SK-N-SH (cell line): Measurements from ENCODE around the gene F2RL1. TPM values are rescaled to one million over a fixed set of nuclear protein-coding genes. Genes with fewer than 3 reads are reported as not detected.

ENCODE experiments used
- CTCF ChIA-PET: fragments of 300-600, 350-600 bp; formaldehyde crosslinking; extraction: SDS; loops from one replicate; lab custom pipeline; 2021; lab: Yijun Ruan, JAX
- POLR2A ChIA-PET: fragments of 350-600 bp; sonication (Branson Sonifier 250); formaldehyde crosslinking; extraction: SDS; loops from one replicate; lab custom pipeline; 2020; ENCODE audit warnings: antibody characterized with exemption, inconsistent platforms; lab: Yijun Ruan, JAX
- DNase-seq: peaks from one replicate; pipeline ENCODE4 v3.0.0; 2012
- H2AFZ ChIP-seq: fragments of 200-600 bp; sonication (generic); 2 replicates; pipeline ENCODE4 v1.8.1; 2016; ENCODE audit warnings: antibody characterized with exemption, mild to moderate bottlenecking, low read depth
- H3F3A ChIP-seq: fragments of 200-600 bp; sonication (generic); replicated peaks from 2 replicates; pipeline ENCODE3; 2016; ENCODE audit warnings: antibody characterized with exemption, mild to moderate bottlenecking; ENCODE audit not compliant: insufficient read depth
- H3K27ac ChIP-seq, 2 experiments: fragments of 200-500 bp in 1 of 2; fragments of 200-600 bp in 1 of 2; sonication (Bioruptor generic) in 1 of 2; sonication (generic), shearing (Covaris generic) in 1 of 2; 2 replicates each; pipeline versions ENCODE4 v1.5.1 to v1.6.1; 2014 to 2016; ENCODE audit warnings: low read depth in 2 of 2, inconsistent platforms in 1 of 2, low read length in 1 of 2, mild to moderate bottlenecking in 1 of 2, mixed read lengths in 1 of 2
- H3K27me3 ChIP-seq: fragments of 200-600 bp; sonication (generic), shearing (Covaris generic); 2 replicates; pipeline ENCODE4 v1.6.1; 2016; ENCODE audit warnings: mixed run types; ENCODE audit not compliant: insufficient read depth
- H3K36me3 ChIP-seq, 2 experiments: fragments of 200-500 bp in 1 of 2; fragments of 200-600 bp in 1 of 2; sonication (Bioruptor generic) in 1 of 2; sonication (generic) in 1 of 2; replicated peaks in 1 of 2; 2 replicates each; pipeline versions ENCODE3 to v1.5.1; 2014 to 2016; ENCODE audit warnings: low read length in 1 of 2, mild to moderate bottlenecking in 1 of 2; ENCODE audit not compliant: insufficient read depth in 2 of 2, control insufficient read depth in 1 of 2
- H3K4me1 ChIP-seq, 2 experiments: fragments of 200-500 bp in 1 of 2; fragments of 200-600 bp in 1 of 2; sonication (Bioruptor generic) in 1 of 2; sonication (generic), shearing (Covaris generic) in 1 of 2; 2 replicates each; pipeline versions ENCODE4 v1.5.1 to v1.6.1; 2014 to 2016; ENCODE audit warnings: low read depth in 1 of 2, low read length in 1 of 2, mixed run types in 1 of 2; ENCODE audit not compliant: insufficient read depth in 2 of 2, control insufficient read depth in 1 of 2
- H3K4me2 ChIP-seq: fragments of 200-600 bp; sonication (generic), shearing (Covaris generic); 2 replicates; pipeline ENCODE4 v1.6.1; 2017; ENCODE audit warnings: mixed run types
- H3K4me3 ChIP-seq, 2 experiments: fragments of 200-500 bp in 1 of 2; fragments of 200-600 bp in 1 of 2; sonication (Bioruptor generic) in 1 of 2; sonication (generic), shearing (Covaris generic) in 1 of 2; 2 replicates each; pipeline versions ENCODE4 v1.5.1 to v1.8.1; 2014 to 2016; ENCODE audit warnings: low read depth in 2 of 2, inconsistent platforms in 1 of 2, low read length in 1 of 2, mild to moderate bottlenecking in 1 of 2, mixed read lengths in 1 of 2, moderate library complexity in 1 of 2
- H3K79me2 ChIP-seq: fragments of 200-600 bp; sonication (generic); 2 replicates; pipeline ENCODE4 v1.8.1; 2017; ENCODE audit warnings: mild to moderate bottlenecking; ENCODE audit not compliant: insufficient read depth
- H3K9ac ChIP-seq: fragments of 200-600 bp; sonication (generic); 2 replicates; pipeline ENCODE4 v1.6.1; 2017; ENCODE audit warnings: mixed run types
- H3K9me2 ChIP-seq: fragments of 200-600 bp; sonication (generic); 2 replicates; pipeline ENCODE4 v1.6.1; 2017; ENCODE audit warnings: mixed run types
- H3K9me3 ChIP-seq: fragments of 200-600 bp; sonication (generic); 2 replicates; pipeline ENCODE4 v1.6.1; 2017; ENCODE audit warnings: mixed run types, mild to moderate bottlenecking, moderate library complexity
- H4K20me1 ChIP-seq: fragments of 200-600 bp; sonication (generic); 2 replicates; pipeline ENCODE4 v1.6.1; 2017; ENCODE audit warnings: mild to moderate bottlenecking, mixed run types; ENCODE audit not compliant: insufficient read depth
- EZH2phosphoT487 ChIP-seq: fragments of 200-600 bp; sonication (generic); IDR thresholded peaks from 2 replicates; pipeline ENCODE4 v1.6.1; 2017; ENCODE audit warnings: low read depth, mixed run types, mild to moderate bottlenecking, antibody characterized with exemption, moderate library complexity, borderline replicate concordance
- FOSL2 ChIP-seq: IDR thresholded peaks from 2 replicates; pipeline ENCODE4 v1.4.0; 2012; ENCODE audit warnings: low read depth, mild to moderate bottlenecking, moderate library complexity, borderline replicate concordance
- FOXJ3 ChIP-seq: sonication (generic); formaldehyde crosslinking; IDR thresholded peaks from 2 replicates; pipeline ENCODE4 v1.5.1; 2020; ENCODE audit warnings: mild to moderate bottlenecking, missing genetic modification reagents
- FOXM1 ChIP-seq: IDR thresholded peaks from 2 replicates; pipeline ENCODE4 v1.4.0; 2012; ENCODE audit warnings: low read depth, mild to moderate bottlenecking
- GATA2 ChIP-seq: sonication (generic); formaldehyde crosslinking; IDR thresholded peaks from 2 replicates; pipeline ENCODE4 v1.5.0; 2020; ENCODE audit warnings: mild to moderate bottlenecking, missing genetic modification reagents
- MEF2A ChIP-seq: IDR thresholded peaks from 2 replicates; pipeline ENCODE4 v1.4.0; 2012; ENCODE audit warnings: low read depth, borderline replicate concordance
- NFIC ChIP-seq: IDR thresholded peaks from 2 replicates; pipeline ENCODE4 v1.4.0; 2012; ENCODE audit warnings: borderline replicate concordance
- RCOR1 ChIP-seq: fragments of 150-350 bp; IDR thresholded peaks from 2 replicates; pipeline ENCODE4 v1.6.1; 2017; ENCODE audit warnings: antibody characterized with exemption, low read length
- RFX5 ChIP-seq: IDR thresholded peaks from 2 replicates; pipeline ENCODE4 v1.6.1; 2012; ENCODE audit warnings: mild to moderate bottlenecking, improper control_type of control experiment, low read length
- RXRA ChIP-seq: IDR thresholded peaks from 2 replicates; pipeline ENCODE4 v1.4.0; 2012; ENCODE audit warnings: low read depth, mild to moderate bottlenecking, borderline replicate concordance
- TAF1 ChIP-seq: IDR thresholded peaks from 2 replicates; pipeline ENCODE4 v1.6.1; 2012; ENCODE audit warnings: low read depth, mild to moderate bottlenecking, low read length, moderate library complexity, borderline replicate concordance
- YY1 ChIP-seq: IDR thresholded peaks from 2 replicates; pipeline ENCODE4 v1.4.0; 2012; ENCODE audit warnings: low read depth, mild to moderate bottlenecking
- ZBTB33 ChIP-seq: IDR thresholded peaks from 2 replicates; pipeline ENCODE4 v1.4.0; 2012; ENCODE audit warnings: low read depth, borderline replicate concordance
- WGBS: methylation state at CpG from one replicate; pipeline ENCODE4 v1.1.6; 2017; ENCODE audit warnings: low lambda C conversion rate; 5-methylcytosine and 5-hydroxymethylcytosine counted together
- polyA plus RNA-seq, 3 experiments: library from polyadenylated mRNA; depleted of rRNA; stranded (reverse); fragments of >200 nt; gene quantifications; 2 replicates each; pipeline ENCODE4 v1.2.3, GENCODE V29; 2012
- TF ChIP-seq, protein P1 (sequence below): fragments of 150-350 bp; IDR thresholded peaks from 2 replicates; pipeline ENCODE4 v1.6.1; 2016; ENCODE audit warnings: mild to moderate bottlenecking, low read depth, low read length
- TF ChIP-seq, protein P2 (sequence below): IDR thresholded peaks from 2 replicates; pipeline ENCODE4; 2012

F2RL1 gene
- polyA plus RNA-seq, 1 of the 3 experiments (the other 2 are of a cell fraction) = 31.3 TPM

DNA sequence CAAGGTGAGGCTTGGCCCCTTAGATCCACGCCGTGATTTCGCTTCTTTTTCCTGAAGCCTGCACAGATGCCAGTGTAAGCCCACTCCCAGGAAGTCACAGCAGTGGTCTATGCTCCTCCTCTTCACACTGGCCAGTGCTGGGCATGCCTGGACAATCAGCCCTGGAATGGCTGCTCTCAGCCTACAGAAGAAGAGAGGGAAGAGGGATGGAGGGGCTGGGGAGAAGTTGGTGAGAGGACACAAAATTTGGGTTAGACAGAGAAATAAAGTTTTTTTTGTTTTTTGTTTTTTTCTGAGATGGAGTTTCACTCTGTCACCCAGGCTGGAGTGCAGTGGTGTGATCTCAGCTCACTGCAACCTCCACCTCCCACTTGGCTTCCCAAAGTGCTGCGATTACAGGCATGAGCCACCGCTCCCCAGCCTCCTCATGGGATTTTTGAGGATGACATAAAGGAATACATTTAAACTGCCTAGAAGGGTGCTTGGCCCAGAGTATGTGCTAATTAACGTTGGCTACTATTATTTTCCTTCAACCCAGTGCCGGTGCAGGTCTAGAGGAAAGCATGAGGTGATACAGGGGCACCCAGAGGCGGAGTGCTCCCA lies 31.8 kb downstream of the F2RL1 start:
- TF ChIP-seq FOSL2 (no peak), MEF2A (no peak), YY1 (no peak), ZBTB33 (no peak), RCOR1 (no peak), TAF1 (no peak), FOXM1 (no peak), RXRA (no peak), RFX5 (no peak), GATA2 (no peak), NFIC (no peak), FOXJ3 (CRISPR knock-in tag) (no peak), EZH2phosphoT487 (no peak)
- TF ChIP-seq, protein P1, sequence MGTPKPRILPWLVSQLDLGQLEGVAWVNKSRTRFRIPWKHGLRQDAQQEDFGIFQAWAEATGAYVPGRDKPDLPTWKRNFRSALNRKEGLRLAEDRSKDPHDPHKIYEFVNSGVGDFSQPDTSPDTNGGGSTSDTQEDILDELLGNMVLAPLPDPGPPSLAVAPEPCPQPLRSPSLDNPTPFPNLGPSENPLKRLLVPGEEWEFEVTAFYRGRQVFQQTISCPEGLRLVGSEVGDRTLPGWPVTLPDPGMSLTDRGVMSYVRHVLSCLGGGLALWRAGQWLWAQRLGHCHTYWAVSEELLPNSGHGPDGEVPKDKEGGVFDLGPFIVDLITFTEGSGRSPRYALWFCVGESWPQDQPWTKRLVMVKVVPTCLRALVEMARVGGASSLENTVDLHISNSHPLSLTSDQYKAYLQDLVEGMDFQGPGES = no peak
- TF ChIP-seq, protein P2, sequence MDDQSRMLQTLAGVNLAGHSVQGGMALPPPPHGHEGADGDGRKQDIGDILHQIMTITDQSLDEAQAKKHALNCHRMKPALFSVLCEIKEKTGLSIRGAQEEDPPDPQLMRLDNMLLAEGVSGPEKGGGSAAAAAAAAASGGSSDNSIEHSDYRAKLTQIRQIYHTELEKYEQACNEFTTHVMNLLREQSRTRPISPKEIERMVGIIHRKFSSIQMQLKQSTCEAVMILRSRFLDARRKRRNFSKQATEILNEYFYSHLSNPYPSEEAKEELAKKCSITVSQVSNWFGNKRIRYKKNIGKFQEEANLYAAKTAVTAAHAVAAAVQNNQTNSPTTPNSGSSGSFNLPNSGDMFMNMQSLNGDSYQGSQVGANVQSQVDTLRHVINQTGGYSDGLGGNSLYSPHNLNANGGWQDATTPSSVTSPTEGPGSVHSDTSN = no peak
- no peak overlapping the region for H3K9ac ChIP-seq
- no peaks in the 10 kb centered on the region for H3K9me3 ChIP-seq
- H3F3A ChIP-seq = no peaks in the 10 kb centered on the region
- H3K4me1 ChIP-seq = no peaks in the 10 kb centered on the region
- no peaks in the 10 kb centered on the region for H4K20me1 ChIP-seq
- ChIA-PET POLR2A (no interaction called here), CTCF (no interaction called here)
- no peak overlapping the region for H3K4me3 ChIP-seq
- 92% methylated on average over 8 of the region's 8 CpGs for WGBS
- no peak for DNase-seq
- H3K9me2 ChIP-seq = no peaks in the 10 kb centered on the region
- H3K4me2 ChIP-seq = no peak overlapping the region
- no peaks in the 10 kb centered on the region for H3K36me3 ChIP-seq
- H3K27ac ChIP-seq = no peak overlapping the region
- H3K27me3 ChIP-seq = no peaks in the 10 kb centered on the region
- no peaks in the 10 kb centered on the region for H3K79me2 ChIP-seq
- no peak overlapping the region for H2AFZ ChIP-seq
